ENCODE data around the gene ANO2. TPM values are rescaled to one million over a fixed set of nuclear protein-coding genes. Genes with fewer than 3 reads are reported as not detected.
"Not testable (repeated sequence)": the region's sequence is repeated elsewhere in the genome, so short reads cannot be mapped to it uniquely, and the experiment has no call there.

ANO2 gene
- total RNA-seq, 8 experiments from 2014 or later, result 0.46 to 162 (median 5.5) TPM

GRCh38 chr12:5865397-5865796 is 79.7 kb downstream of the ANO2 start:
- 65 to 100% (median 100%) methylated on average over 1 to 2 of the region's 2 CpGs; no CpG with 5 or more reads in 4 of the 10 experiments for WGBS, 10 experiments
- ATAC-seq (replicated peaks in 6 of 8), result no peak
- no peak overlapping the region for H3K27ac ChIP-seq

GRCh38 chr12:5864972-5865371 is 80.1 kb downstream of the ANO2 start:
- WGBS, 10 experiments, result 0 to 50% (median 18%) methylated on average over 1 of the region's 1 CpG; no CpG with 5 or more reads in 2 of the 10 experiments
- in situ Hi-C loops (cut with MboI; ENCODE audit: low pct_unique_long_range_greater_than_20kb in 2 of 9, low sequenced_read_pairs in 9 of 9, unreplicated experiment in 9 of 9), result no loop called here
- Histone ChIP-seq H3K4me3 (no peak overlapping the region), H3K27ac (no peak overlapping the region), H3K4me1 (replicated peaks in 1 of 2) (no peaks in the 10 kb centered on the region)
- no peak for ATAC-seq (replicated peaks in 6 of 8)

More at GRCh38 chr12:5865397-5865796, 79.7 kb downstream of the ANO2 start:
- no peaks in the 10 kb centered on the region for H3K4me1 ChIP-seq (replicated peaks in 1 of 2)
- in situ Hi-C loops (cut with MboI; ENCODE audit: low pct_unique_long_range_greater_than_20kb in 2 of 9, low sequenced_read_pairs in 9 of 9, unreplicated experiment in 9 of 9), result no loop called here
- no peak overlapping the region for H3K4me3 ChIP-seq

GRCh38 chr12:5864301-5864700 is 80.8 kb downstream of the ANO2 start:
- H3K27ac ChIP-seq, result no peak overlapping the region
- no peaks in the 10 kb centered on the region for H3K4me1 ChIP-seq (replicated peaks in 1 of 2)
- 7 to 88% (median 78%) methylated on average over 1 to 3 of the region's 3 CpGs; no CpG with 5 or more reads in 4 of the 10 experiments for WGBS, 10 experiments
- no peak overlapping the region for H3K4me3 ChIP-seq
- in situ Hi-C loops (cut with MboI; ENCODE audit: low pct_unique_long_range_greater_than_20kb in 2 of 9, low sequenced_read_pairs in 9 of 9, unreplicated experiment in 9 of 9), result no loop called here
- peak in 2 of 8 experiments; percentile 25 to 29 for ATAC-seq (replicated peaks in 6 of 8)

GRCh38 chr12:5861416-5861815 is 83.6 kb downstream of the ANO2 start:
- ATAC-seq (replicated peaks in 6 of 8), result no peak
- in situ Hi-C loops (cut with MboI; ENCODE audit: low pct_unique_long_range_greater_than_20kb in 2 of 9, low sequenced_read_pairs in 9 of 9, unreplicated experiment in 9 of 9), result no loop called here
- no peaks in the 10 kb centered on the region for H3K4me1 ChIP-seq (replicated peaks in 1 of 2)
- WGBS, 10 experiments, result 64 to 100% (median 86%) methylated on average over 2 to 8 of the region's 10 CpGs; no CpG with 5 or more reads in 2 of the 10 experiments
- no peak overlapping the region for H3K27ac ChIP-seq
- no peak overlapping the region for H3K4me3 ChIP-seq

GRCh38 chr12:5856692-5857091 is 88.4 kb downstream of the ANO2 start:
- Histone ChIP-seq H3K4me1 (replicated peaks in 1 of 2) (no peaks in the 10 kb centered on the region), H3K27ac (no peak overlapping the region), H3K4me3 (no peak overlapping the region)
- WGBS, 10 experiments, result 4 to 54% (median 17%) methylated on average over 2 to 4 of the region's 4 CpGs; no CpG with 5 or more reads in 1 of the 10 experiments
- in situ Hi-C loops (cut with MboI; ENCODE audit: low pct_unique_long_range_greater_than_20kb in 2 of 9, low sequenced_read_pairs in 9 of 9, unreplicated experiment in 9 of 9), result no loop called here
- ATAC-seq (replicated peaks in 6 of 8), result no peak

GRCh38 chr12:5846950-5847349 is 98.1 kb downstream of the ANO2 start:
- Histone ChIP-seq H3K4me3 (no peak overlapping the region), H3K4me1 (replicated peaks in 1 of 2) (no peaks in the 10 kb centered on the region), H3K27ac (no peak overlapping the region)
- ATAC-seq (replicated peaks in 6 of 8), result no peak
- in situ Hi-C loops (cut with MboI; ENCODE audit: low pct_unique_long_range_greater_than_20kb in 2 of 9, low sequenced_read_pairs in 9 of 9, unreplicated experiment in 9 of 9), result no loop called here
- WGBS, 10 experiments, result 0 to 60% methylated on average over 1 of the region's 1 CpG; no CpG with 5 or more reads in 8 of the 10 experiments

GRCh38 chr12:5840944-5841343 is 104.1 kb downstream of the ANO2 start:
- WGBS, 10 experiments, result 52 to 100% (median 76%) methylated on average over 1 to 9 of the region's 9 CpGs; no CpG with 5 or more reads in 2 of the 10 experiments
- in situ Hi-C loops (cut with MboI; ENCODE audit: low pct_unique_long_range_greater_than_20kb in 2 of 9, low sequenced_read_pairs in 9 of 9, unreplicated experiment in 9 of 9), result no loop called here
- Histone ChIP-seq H3K4me1 (replicated peaks in 1 of 2) (no peaks in the 10 kb centered on the region), H3K27ac (no peak overlapping the region), H3K4me3 (no peak overlapping the region)
- ATAC-seq (replicated peaks in 6 of 8), result no peak

GRCh38 chr12:5830111-5830510 is 114.9 kb downstream of the ANO2 start:
- Histone ChIP-seq H3K4me3 (no peak overlapping the region), H3K27ac (no peak overlapping the region), H3K4me1 (replicated peaks in 1 of 2) (no peaks in the 10 kb centered on the region)
- 29 to 82% (median 51%) methylated on average over 2 to 6 of the region's 6 CpGs for WGBS, 10 experiments
- ATAC-seq (replicated peaks in 6 of 8), result peak in 1 of 8 experiments; percentile 25
- in situ Hi-C loops (cut with MboI; ENCODE audit: low pct_unique_long_range_greater_than_20kb in 2 of 9, low sequenced_read_pairs in 9 of 9, unreplicated experiment in 9 of 9), result no loop called here

GRCh38 chr12:5827591-5827990 is 117.5 kb downstream of the ANO2 start:
- ATAC-seq (replicated peaks in 6 of 8), result no peak
- Histone ChIP-seq H3K27ac (no peak overlapping the region), H3K4me3 (no peak overlapping the region), H3K4me1 (replicated peaks in 1 of 2) (no peaks in the 10 kb centered on the region)
- 10 to 85% (median 64%) methylated on average over 1 to 9 of the region's 22 CpGs; no CpG with 5 or more reads in 2 of the 10 experiments for WGBS, 10 experiments
- in situ Hi-C loops (cut with MboI; ENCODE audit: low pct_unique_long_range_greater_than_20kb in 2 of 9, low sequenced_read_pairs in 9 of 9, unreplicated experiment in 9 of 9), result no loop called here

- 0 to 85% (median 45%) methylated on average over 1 to 3 of the region's 3 CpGs; no CpG with 5 or more reads in 2 of the 10 experiments for WGBS, 10 experiments
- in situ Hi-C loops (cut with MboI; ENCODE audit: low pct_unique_long_range_greater_than_20kb in 2 of 9, low sequenced_read_pairs in 9 of 9, unreplicated experiment in 9 of 9); ATAC-seq (replicated peaks in 6 of 8): not testable (repeated sequence)
Measured at GRCh38 chr12:5825761-5826160, 119.3 kb downstream of the ANO2 start.

GRCh38 chr12:5818877-5819276 is 126.2 kb downstream of the ANO2 start:
- WGBS, 10 experiments, result 100% methylated on average over 1 of the region's 1 CpG; no CpG with 5 or more reads in 7 of the 10 experiments
- ATAC-seq (replicated peaks in 6 of 8); H3K4me1 ChIP-seq (replicated peaks in 1 of 2); in situ Hi-C loops (cut with MboI; ENCODE audit: low pct_unique_long_range_greater_than_20kb in 2 of 9, low sequenced_read_pairs in 9 of 9, unreplicated experiment in 9 of 9); H3K27ac ChIP-seq; H3K4me3 ChIP-seq: not testable (repeated sequence)

More at GRCh38 chr12:5825761-5826160, 119.3 kb downstream of the ANO2 start:
- not testable (repeated sequence) for H3K4me3 ChIP-seq; H3K27ac ChIP-seq; H3K4me1 ChIP-seq (replicated peaks in 1 of 2)

GRCh38 chr12:5817246-5817645 is 127.8 kb downstream of the ANO2 start:
- peak in 1 of 8 experiments; percentile 27 for ATAC-seq (replicated peaks in 6 of 8)

GRCh38 chr12:5809586-5809985 is 135.5 kb downstream of the ANO2 start:
- Histone ChIP-seq H3K4me1 (replicated peaks in 1 of 2) (no peaks in the 10 kb centered on the region), H3K27ac (no peak overlapping the region), H3K4me3 (no peak overlapping the region)
- in situ Hi-C loops (cut with MboI; ENCODE audit: low pct_unique_long_range_greater_than_20kb in 2 of 9, low sequenced_read_pairs in 9 of 9, unreplicated experiment in 9 of 9), result no loop called here
- 90 to 100% (median 92%) methylated on average over 1 to 9 of the region's 9 CpGs; no CpG with 5 or more reads in 6 of the 10 experiments for WGBS, 10 experiments
- ATAC-seq (replicated peaks in 6 of 8), result no peak

More at GRCh38 chr12:5817246-5817645, 127.8 kb downstream of the ANO2 start:
- WGBS, 10 experiments, result 21 to 100% (median 73%) methylated on average over 1 to 4 of the region's 4 CpGs
- Histone ChIP-seq H3K4me1 (replicated peaks in 1 of 2) (no peaks in the 10 kb centered on the region), H3K4me3 (no peak overlapping the region), H3K27ac (no peak overlapping the region)
- in situ Hi-C loops (cut with MboI; ENCODE audit: low pct_unique_long_range_greater_than_20kb in 2 of 9, low sequenced_read_pairs in 9 of 9, unreplicated experiment in 9 of 9), result no loop called here

- in situ Hi-C loops (cut with MboI; ENCODE audit: low pct_unique_long_range_greater_than_20kb in 2 of 9, low sequenced_read_pairs in 9 of 9, unreplicated experiment in 9 of 9), result no loop called here
- WGBS, 10 experiments, result 0 to 100% (median 80%) methylated on average over 1 of the region's 4 CpGs; no CpG with 5 or more reads in 5 of the 10 experiments
- no peak overlapping the region for H3K4me3 ChIP-seq
- H3K4me1 ChIP-seq (replicated peaks in 1 of 2), result no peaks in the 10 kb centered on the region
- no peak overlapping the region for H3K27ac ChIP-seq
- peak in 4 of 8 experiments; percentile 13 to 95 (median 94) for ATAC-seq (replicated peaks in 6 of 8)
Measured at GRCh38 chr12:5808981-5809380, 136.1 kb downstream of the ANO2 start.

Data from motor neuron (in vitro differentiated cells).